GDM1 (cell line): Measurements from ENCODE around the gene ZNF439.
"Not testable (repeated sequence)": the region's sequence is repeated elsewhere in the genome, so short reads cannot be mapped to it uniquely, and the experiment has no call there.

Experiments
- DNase-seq: peaks from one replicate; lab custom pipeline; 2025; lab: John Stamatoyannopoulos, UW

ZNF439 gene

GRCh38 chr19:11868188-11868587 is 19.7 kb downstream of the ZNF439 start:
- no peak for DNase-seq

GRCh38 chr19:11872624-11873023 is 24.1 kb downstream of the ZNF439 start:
- no peak for DNase-seq

- no peak for DNase-seq
Observed at GRCh38 chr19:11873762-11874161, 25.2 kb downstream of the ZNF439 start.

DNA sequence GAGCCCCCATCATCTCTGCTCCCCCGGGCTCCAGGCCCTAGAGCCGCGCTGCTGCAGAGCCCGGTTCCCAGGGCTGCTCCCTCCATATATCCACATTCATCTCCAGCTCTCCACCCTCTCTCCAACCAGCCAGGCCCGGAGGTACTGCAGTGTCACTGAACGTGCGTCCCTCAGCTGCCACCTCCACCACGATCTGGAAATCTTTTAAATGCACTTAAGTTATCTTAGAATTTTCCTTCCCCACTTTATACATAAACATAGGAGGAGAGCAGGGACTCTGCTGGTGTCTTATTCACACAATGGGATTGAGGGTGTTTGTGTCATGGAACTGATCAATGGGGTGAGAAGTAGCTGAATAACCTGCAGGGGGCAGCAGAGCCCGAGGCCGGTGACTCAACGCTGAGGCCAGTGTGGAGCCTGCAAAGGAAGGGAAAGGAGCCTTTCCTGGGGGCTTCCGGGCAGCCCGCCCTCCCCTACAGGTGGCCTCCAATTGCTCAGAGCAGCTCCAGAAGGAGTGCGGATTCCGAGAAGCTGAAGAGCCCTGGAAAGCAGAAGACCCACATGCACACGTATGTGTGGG is 31.3 kb downstream of the ZNF439 start:
- DNase-seq: not testable (repeated sequence)

DNA sequence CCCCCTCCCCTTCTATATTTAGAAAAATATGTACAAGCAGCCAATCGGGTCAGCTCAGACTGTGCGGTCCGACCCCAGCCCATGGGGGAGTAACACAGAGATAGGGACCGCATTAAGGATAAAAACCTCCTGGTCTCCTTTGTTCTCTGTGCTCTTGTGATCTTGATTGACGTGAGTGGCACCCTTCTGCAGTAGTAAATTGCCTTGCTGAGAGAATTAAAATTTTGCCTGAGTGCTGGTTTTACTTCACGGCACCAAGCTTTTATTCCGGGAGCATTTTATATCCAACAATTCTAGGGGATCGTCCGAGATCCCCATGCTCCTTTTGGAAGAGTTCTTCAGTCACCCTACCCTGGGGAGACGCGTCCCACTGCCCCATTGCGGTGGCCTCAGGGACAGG is 32.1 kb downstream of the ZNF439 start:
- no peak for DNase-seq

DNA sequence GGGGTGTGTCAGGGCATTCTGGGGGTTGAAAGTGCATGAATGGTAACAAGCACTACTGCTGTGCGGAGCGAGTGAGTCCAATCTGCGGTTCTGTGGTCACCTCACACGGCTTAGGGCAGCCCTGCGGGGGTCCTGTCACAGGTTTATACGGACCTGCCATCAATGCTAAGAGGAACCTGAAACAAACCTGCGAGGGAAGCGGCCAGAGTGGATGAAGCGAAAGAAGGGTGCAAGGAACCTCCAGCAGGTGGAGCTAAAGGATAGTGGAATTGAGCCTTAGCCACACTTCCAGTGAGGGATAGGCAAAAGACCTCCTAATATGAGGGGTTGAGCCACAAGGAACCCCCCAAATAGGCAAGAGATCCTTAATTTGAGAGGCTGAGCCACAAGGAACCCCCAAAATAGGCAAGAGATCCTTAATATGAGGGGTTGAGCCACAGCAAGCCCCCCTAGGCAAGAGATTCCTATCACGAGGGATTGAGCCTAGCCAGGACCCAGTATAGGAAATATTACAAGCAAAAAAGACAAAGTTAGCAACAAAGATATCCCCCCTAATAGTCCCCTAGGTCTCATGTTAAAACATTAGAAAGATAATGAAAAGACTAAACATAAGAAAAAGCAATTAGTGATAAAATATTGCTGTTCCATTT is 32.8 kb downstream of the ZNF439 start:
- peak; percentile 41 for DNase-seq

DNA sequence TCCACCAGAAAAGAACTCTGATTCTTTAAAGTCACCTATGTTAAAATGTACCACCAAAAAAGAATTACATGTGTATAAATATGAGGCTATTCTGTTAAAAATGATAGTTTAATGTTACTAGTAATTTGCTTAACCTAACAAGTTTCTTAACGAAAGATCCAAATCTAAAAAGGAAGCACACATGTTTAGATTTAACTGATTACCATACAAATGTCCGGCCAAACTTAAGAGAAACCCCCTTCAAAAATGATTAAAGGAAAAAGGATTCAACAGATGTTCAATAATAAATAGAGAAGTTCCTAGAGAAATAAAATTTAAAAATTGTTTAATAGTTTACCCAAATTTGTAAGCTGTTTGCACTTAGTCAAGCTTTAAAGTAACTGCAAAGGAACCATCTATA is 34.1 kb downstream of the ZNF439 start:
- DNase-seq: no peak

GRCh38 chr19:11887234-11887610 is 38.7 kb downstream of the ZNF439 start:
- no peak for DNase-seq

DNA sequence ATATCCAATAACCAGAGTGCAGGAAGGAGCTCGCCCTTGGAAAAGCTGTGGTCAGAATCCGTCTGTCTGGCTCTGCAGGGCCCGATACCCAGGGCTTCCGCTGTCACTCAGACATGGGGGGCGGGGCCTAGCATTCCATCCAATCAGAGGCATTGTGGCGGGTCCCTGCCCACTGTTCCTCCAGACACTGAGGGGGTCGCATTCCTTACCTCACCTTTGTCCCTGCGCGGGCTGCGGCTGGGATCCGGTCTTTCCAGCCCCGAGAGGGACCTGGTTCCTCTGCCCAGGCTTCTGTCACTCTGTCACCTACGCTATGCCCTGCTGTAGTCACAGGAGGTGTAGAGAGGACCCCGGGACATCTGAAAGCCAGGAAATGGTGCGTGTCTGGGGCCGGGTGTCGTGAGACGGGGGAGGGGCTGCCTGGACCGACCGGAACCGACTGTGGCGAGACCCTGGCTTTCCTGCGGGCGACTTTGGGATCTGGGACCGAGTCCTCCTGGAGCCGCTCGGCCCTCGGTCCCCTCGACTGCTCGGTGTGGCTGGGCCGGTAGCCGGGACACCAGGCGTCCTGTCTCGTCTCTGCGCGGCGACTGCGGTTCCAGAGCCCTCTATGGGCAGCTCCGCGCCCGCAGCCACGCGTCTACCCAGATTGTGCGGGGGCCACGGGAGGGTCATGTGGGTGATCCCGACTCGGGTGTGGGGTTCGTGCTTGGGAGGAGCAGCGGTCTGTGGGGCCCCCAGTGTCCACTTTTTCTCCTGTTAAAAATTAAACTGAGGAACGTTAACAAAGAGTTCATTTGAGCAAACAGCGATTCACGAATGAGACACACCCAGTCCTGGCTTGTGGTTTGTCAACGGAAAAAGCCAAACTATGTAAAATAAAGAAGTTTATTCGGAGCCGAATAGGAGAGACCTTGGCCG is 39.3 kb downstream of the ZNF439 start, which contains the start of gene ZNF69:
Gene ZNF69 (plus strand): TSS at position 172 of the 921 bp plus-strand sequence. CDS start 142 bp downstream, at position 314.
- DNase-seq: peak; percentile 62

GRCh38 chr19:11889901-11890300 is 41.4 kb downstream of the ZNF439 start:
- DNase-seq: not testable (repeated sequence)

DNA sequence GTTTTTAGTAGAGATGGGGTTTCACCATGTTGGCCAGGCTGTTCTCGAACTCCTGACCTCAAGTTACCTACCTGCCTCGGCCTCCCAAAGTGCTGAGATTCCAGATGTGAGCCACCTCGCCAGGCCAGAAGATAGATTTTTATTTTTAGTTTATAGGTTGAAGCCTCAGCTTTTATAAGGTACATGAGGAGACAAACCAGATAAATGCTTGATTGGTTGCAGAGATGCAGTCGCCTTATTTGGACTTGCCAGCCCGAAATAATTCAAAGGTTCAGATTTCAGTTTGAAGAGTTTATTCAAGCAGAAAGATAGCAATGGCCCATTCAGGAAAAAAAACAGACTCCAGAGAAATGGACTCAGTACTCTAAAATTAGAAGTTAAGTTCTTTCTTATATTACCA is 42.1 kb downstream of the ZNF439 start:
- DNase-seq: no peak

- DNase-seq: no peak
Observed at GRCh38 chr19:11894851-11895250, 46.3 kb downstream of the ZNF439 start.

DNA sequence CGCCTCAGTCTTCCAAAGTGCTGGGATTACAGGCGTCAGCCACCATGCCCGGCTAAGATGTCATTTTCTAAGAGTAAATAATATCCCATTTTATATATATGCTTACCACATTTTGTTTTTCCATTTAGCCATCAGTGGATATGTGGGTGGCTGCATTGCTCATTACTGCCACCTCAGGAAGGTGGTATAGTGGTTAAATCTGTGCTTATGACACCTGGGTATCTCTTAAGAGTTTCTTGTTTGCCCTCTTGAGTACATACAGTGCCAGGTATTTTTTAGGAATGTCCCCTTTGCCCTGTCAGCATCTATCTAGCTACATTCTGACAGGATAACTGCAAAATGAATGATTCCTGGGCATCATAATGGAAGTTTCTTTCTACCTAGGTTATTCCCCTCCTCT is 53.7 kb downstream of the ZNF439 start:
- no peak for DNase-seq

- DNase-seq: no peak
Observed at GRCh38 chr19:11905928-11906327, 57.4 kb downstream of the ZNF439 start.

DNA sequence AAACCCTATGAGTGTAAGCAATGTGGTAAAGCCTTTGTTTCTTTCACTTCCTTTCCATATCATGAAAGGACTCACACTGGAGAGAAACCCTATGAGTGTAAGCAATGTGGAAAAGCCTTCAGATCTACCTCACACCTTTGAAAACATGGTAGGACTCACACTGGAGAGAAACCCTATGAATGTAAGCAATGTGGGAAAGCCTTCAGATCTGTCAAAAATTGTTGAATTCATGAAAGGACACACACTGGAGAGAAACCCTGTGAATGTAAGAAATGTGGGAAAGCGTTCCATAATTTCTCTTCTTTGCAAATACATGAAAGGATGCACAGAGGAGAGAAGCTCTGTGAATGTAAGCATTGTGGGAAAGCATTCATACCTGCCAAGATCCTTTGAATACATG is 63.4 kb downstream of the ZNF439 start:
- not testable (repeated sequence) for DNase-seq

GRCh38 chr19:11914417-11915051 is 66.0 kb downstream of the ZNF439 start:
- not testable (repeated sequence) for DNase-seq
